Left cardiac atrium (tissue), 4 donors: ENCODE measurements around the gene CTTNBP2. TPM values are rescaled to one million over a fixed set of nuclear protein-coding genes. Genes with fewer than 3 reads are reported as not detected.

Experiments used
- ATAC-seq, 2 donors: fragments of 200-7000 bp; cut with Tn5 transposase; one replicate each; pipeline ENCODE4 v1.9.1; 2020; ENCODE audit warnings: mild to moderate bottlenecking in 2 of 2, moderate library complexity in 2 of 2
- DNase-seq: peaks from one replicate; pipeline ENCODE4 v3.0.0-alpha.2; 2020
- intact Hi-C, 2 donors: fragments of 100-400 bp; cut with DNase I; formaldehyde crosslinking; loops; one replicate each; pipeline versions ENCODE4 v1.14.1 to v1.15.1; 2022 to 2023
- total RNA-seq, 2 donors: library from RNA; stranded (reverse); fragmentation: NEBNext Ultra II Directional; extraction: Animal tissue kit (Norgen Biotek cat#: 25700); gene quantifications; one replicate each; pipeline ENCODE4 v1.2.1, GENCODE V29; 2021
- donor health status: DM: no; HTN: yes; CAD: no.
- donor health status: DM: no; HTN: yes; CAD: no; lungs with severe emphysema.
- donor health status: DM: yes; HTN: yes; CAD: no.
- donor health status: Dilated cardiomyopathy.

Gene CTTNBP2
- total RNA-seq, 2 donors from 2014 or later: 4.3 to 7.0 TPM

- DNase-seq: no peak
- peak in 1 of 2 donors; percentile 97 for ATAC-seq
- intact Hi-C loops: no loop called here
Measured at GRCh38 chr7:117682681-117683385, 190.4 kb downstream of the CTTNBP2 start.

- intact Hi-C loops: loop anchor here in 1 of 2 donors (10.0 kb wide), 1 partner anchor 224 kb away; no protein-coding TSS in a partner anchor
- no peak for ATAC-seq
- DNase-seq: no peak
Measured at GRCh38 chr7:117679120-117679519, 194.1 kb downstream of the CTTNBP2 start.

GRCh38 chr7:117675497-117676435 is 197.5 kb downstream of the CTTNBP2 start:
- intact Hi-C loops: loop anchor here in 1 of 2 donors (10.0 kb wide), 1 partner anchor 221 kb away; no protein-coding TSS in a partner anchor
- DNase-seq: no peak
- ATAC-seq: no peak

- ATAC-seq: no peak
- DNase-seq: no peak
- intact Hi-C loops: loop anchor here in 1 of 2 donors (10.0 kb wide), 1 partner anchor 220 kb away; no protein-coding TSS in a partner anchor
Measured at GRCh38 chr7:117674617-117675016, 198.6 kb downstream of the CTTNBP2 start.

GRCh38 chr7:117673839-117674238 is 199.4 kb downstream of the CTTNBP2 start:
- ATAC-seq (peak in 1 of 2 donors; percentile 55), DNase-seq (no peak)
- intact Hi-C loops: loop anchor here in 1 of 2 donors (10.0 kb wide), 1 partner anchor 219 kb away; no protein-coding TSS in a partner anchor

GRCh38 chr7:117673367-117673766 is 199.9 kb downstream of the CTTNBP2 start:
- intact Hi-C loops: loop anchor here in 1 of 2 donors (10.0 kb wide), 1 partner anchor 219 kb away; no protein-coding TSS in a partner anchor
- ATAC-seq (peak; percentile 27 to 30), DNase-seq (peak; percentile 24)

GRCh38 chr7:117672453-117672852 is 200.8 kb downstream of the CTTNBP2 start:
- DNase-seq (no peak), ATAC-seq (no peak)
- intact Hi-C loops: loop anchor here in 1 of 2 donors (10.0 kb wide), 1 partner anchor 218 kb away; no protein-coding TSS in a partner anchor

GRCh38 chr7:117669818-117670217 is 203.4 kb downstream of the CTTNBP2 start:
- intact Hi-C loops: loop anchor here in 1 of 2 donors (10.0 kb wide), 1 partner anchor 215 kb away; no protein-coding TSS in a partner anchor
- DNase-seq: no peak
- ATAC-seq: peak in 1 of 2 donors; percentile 63

GRCh38 chr7:117667456-117667855 is 205.8 kb downstream of the CTTNBP2 start:
- DNase-seq (no peak), ATAC-seq (no peak)
- intact Hi-C loops: no loop called here

- ATAC-seq (no peak), DNase-seq (no peak)
- intact Hi-C loops: no loop called here
Measured at GRCh38 chr7:117666689-117667088, 206.6 kb downstream of the CTTNBP2 start.

GRCh38 chr7:117666031-117666430 is 207.2 kb downstream of the CTTNBP2 start:
- DNase-seq (no peak), ATAC-seq (no peak)
- intact Hi-C loops: no loop called here

- intact Hi-C loops: no loop called here
- no peak for ATAC-seq
Measured at GRCh38 chr7:117665368-117665767, 207.9 kb downstream of the CTTNBP2 start.

GRCh38 chr7:117664047-117664446 is 209.2 kb downstream of the CTTNBP2 start:
- ATAC-seq (no peak), DNase-seq (no peak)
- intact Hi-C loops: no loop called here

More at GRCh38 chr7:117665368-117665767, 207.9 kb downstream of the CTTNBP2 start:
- no peak for DNase-seq

GRCh38 chr7:117661328-117661727 is 211.9 kb downstream of the CTTNBP2 start:
- DNase-seq: no peak
- intact Hi-C loops: no loop called here
- no peak for ATAC-seq
